ENCODE results near the gene DHRSX.

Gene DHRSX

GRCh38 chrX:2343413-2343812 is 157.4 kb downstream of the DHRSX start:
- H3F3A ChIP-seq (ENCODE audit: control insufficient read depth, insufficient read depth): no peaks in the 10 kb centered on the region
- peaks cover 8% of the 10 kb centered on the region for H3K36me3 ChIP-seq (ENCODE audit: control insufficient read depth, low read length)
- TF ChIP-seq CTCF (IDR thresholded peaks at IDR 0.05; ENCODE audit: low read depth, low read length, poor library complexity, severe bottlenecking) (no peak), EZH2phosphoT487 (IDR thresholded peaks at IDR 0.05; ENCODE audit: borderline replicate concordance, low read length) (no peak)

DNA sequence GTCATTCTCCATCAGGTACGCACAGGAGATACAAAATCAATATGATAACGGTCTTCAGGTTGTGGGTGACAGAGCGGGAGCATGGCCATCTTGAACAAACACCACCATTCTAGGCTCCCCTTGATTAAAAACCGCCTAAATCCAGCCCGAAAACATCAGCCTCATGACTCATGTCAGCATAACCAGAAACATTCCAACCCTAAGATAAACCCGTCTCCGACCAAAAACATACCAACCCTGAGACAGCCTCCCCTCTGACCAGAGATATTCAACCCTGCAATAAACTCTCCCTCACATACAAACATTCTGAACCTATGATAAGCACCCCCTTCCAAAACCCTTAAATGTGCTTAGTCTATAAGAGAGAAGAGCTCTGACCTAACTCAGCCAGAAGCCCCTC is 157.9 kb downstream of the DHRSX start:
- peaks cover 20% of the 10 kb centered on the region for H3K4me1 ChIP-seq (ENCODE audit: control insufficient read depth, low read length)
- peaks cover 9% of the 10 kb centered on the region; the same call in 1 of the 2 replicates for H3K9me3 ChIP-seq (ENCODE audit: control insufficient read depth, insufficient read depth, low read length)
- peaks cover 2% of the 10 kb centered on the region; the same call in 1 of the 2 replicates for H3K79me2 ChIP-seq (ENCODE audit: control insufficient read depth, low read length)
- no peak overlapping the region for H3K27ac ChIP-seq (ENCODE audit: low read depth, low read length)
- no peak for TF ChIP-seq EZH2phosphoT487 (IDR thresholded peaks at IDR 0.05; ENCODE audit: borderline replicate concordance, low read length)
- no peak for TF ChIP-seq CTCF (IDR thresholded peaks at IDR 0.05; ENCODE audit: low read depth, low read length, poor library complexity, severe bottlenecking)
- H3K4me2 ChIP-seq (ENCODE audit: low read length): no peak overlapping the region
- no peak overlapping the region for H3K4me3 ChIP-seq (ENCODE audit: low read length)
- H3K36me3 ChIP-seq (ENCODE audit: control insufficient read depth, low read length): peaks cover 8% of the 10 kb centered on the region
- H3K27me3 ChIP-seq (ENCODE audit: control insufficient read depth, low read length): no peaks in the 10 kb centered on the region
- no peaks in the 10 kb centered on the region for H3F3A ChIP-seq (ENCODE audit: control insufficient read depth, insufficient read depth)
- no peaks in the 10 kb centered on the region for H3K9me2 ChIP-seq (replicated peaks; ENCODE audit: control insufficient read depth, low read length)
- no peaks in the 10 kb centered on the region for H4K20me1 ChIP-seq (ENCODE audit: control insufficient read depth, insufficient read depth, low read depth, low read length)

More at GRCh38 chrX:2343413-2343812, 157.4 kb downstream of the DHRSX start:
- Histone ChIP-seq H4K20me1 (ENCODE audit: control insufficient read depth, insufficient read depth, low read depth, low read length) (no peaks in the 10 kb centered on the region), H3K9me2 (replicated peaks; ENCODE audit: control insufficient read depth, low read length) (no peaks in the 10 kb centered on the region), H3K4me3 (ENCODE audit: low read length) (no peak overlapping the region), H3K27ac (ENCODE audit: low read depth, low read length) (no peak overlapping the region), H3K27me3 (ENCODE audit: control insufficient read depth, low read length) (no peaks in the 10 kb centered on the region), H3K9me3 (ENCODE audit: control insufficient read depth, insufficient read depth, low read length) (peaks cover 9% of the 10 kb centered on the region; the same call in 1 of the 2 replicates), H3K79me2 (ENCODE audit: control insufficient read depth, low read length) (peaks cover 2% of the 10 kb centered on the region; the same call in 1 of the 2 replicates), H3K4me2 (ENCODE audit: low read length) (no peak overlapping the region), H3K4me1 (ENCODE audit: control insufficient read depth, low read length) (peaks cover 14% of the 10 kb centered on the region)

DNA sequence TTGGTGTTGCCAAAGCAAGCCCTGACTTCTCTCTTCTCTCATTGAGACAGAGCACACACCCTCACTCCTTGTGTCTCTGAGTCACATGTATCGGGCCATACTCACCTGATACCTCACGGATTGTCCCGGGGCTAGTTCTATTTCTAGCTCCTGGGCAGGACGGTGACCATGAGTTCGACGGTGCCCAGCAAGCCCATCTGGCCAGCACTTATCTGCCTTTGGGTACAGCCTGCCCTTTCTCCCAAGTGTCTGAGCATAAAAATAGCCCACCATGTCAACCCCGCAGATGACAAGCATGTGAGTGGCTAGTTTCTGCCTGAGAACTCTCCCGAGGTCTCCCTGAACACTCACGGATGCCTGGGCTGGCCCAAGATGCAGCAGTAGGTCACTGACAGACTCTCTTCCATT is 158.5 kb downstream of the DHRSX start:
- no peak overlapping the region for H3K4me3 ChIP-seq (ENCODE audit: low read length)
- H3K27ac ChIP-seq (ENCODE audit: low read depth, low read length): no peak overlapping the region
- no peak for TF ChIP-seq EZH2phosphoT487 (IDR thresholded peaks at IDR 0.05; ENCODE audit: borderline replicate concordance, low read length)
- TF ChIP-seq CTCF (IDR thresholded peaks at IDR 0.05; ENCODE audit: low read depth, low read length, poor library complexity, severe bottlenecking): no peak
- no peak overlapping the region for H3K4me2 ChIP-seq (ENCODE audit: low read length)
- H3F3A ChIP-seq (ENCODE audit: control insufficient read depth, insufficient read depth): no peaks in the 10 kb centered on the region
- no peaks in the 10 kb centered on the region for H4K20me1 ChIP-seq (ENCODE audit: control insufficient read depth, insufficient read depth, low read depth, low read length)
- H3K4me1 ChIP-seq (ENCODE audit: control insufficient read depth, low read length): peaks cover 26% of the 10 kb centered on the region
- H3K27me3 ChIP-seq (ENCODE audit: control insufficient read depth, low read length): no peaks in the 10 kb centered on the region
- no peaks in the 10 kb centered on the region for H3K9me2 ChIP-seq (replicated peaks; ENCODE audit: control insufficient read depth, low read length)
- H3K36me3 ChIP-seq (ENCODE audit: control insufficient read depth, low read length): peaks cover 8% of the 10 kb centered on the region
- H3K9me3 ChIP-seq (ENCODE audit: control insufficient read depth, insufficient read depth, low read length): peaks cover 9% of the 10 kb centered on the region; the same call in 1 of the 2 replicates
- H3K79me2 ChIP-seq (ENCODE audit: control insufficient read depth, low read length): peaks cover 2% of the 10 kb centered on the region; the same call in 1 of the 2 replicates
